GM10266 (cell line): ENCODE measurements around the gene SLC7A7.
"Not testable (repeated sequence)": the region's sequence is repeated elsewhere in the genome, so short reads cannot be mapped to it uniquely, and the experiment has no call there.

Experiments used
- DNase-seq: peaks from one replicate; pipeline ENCODE4 v3.0.0; 2012; ENCODE audit errors: extremely low spot score
- TF ChIP-seq, protein P1 (sequence below): IDR thresholded peaks from 2 replicates; pipeline ENCODE4 v1.5.1; 2012; ENCODE audit warnings: mild to moderate bottlenecking, low read depth; ENCODE audit not compliant: control insufficient read depth, insufficient read depth; ENCODE audit errors: missing control alignments

The SLC7A7 gene

DNA sequence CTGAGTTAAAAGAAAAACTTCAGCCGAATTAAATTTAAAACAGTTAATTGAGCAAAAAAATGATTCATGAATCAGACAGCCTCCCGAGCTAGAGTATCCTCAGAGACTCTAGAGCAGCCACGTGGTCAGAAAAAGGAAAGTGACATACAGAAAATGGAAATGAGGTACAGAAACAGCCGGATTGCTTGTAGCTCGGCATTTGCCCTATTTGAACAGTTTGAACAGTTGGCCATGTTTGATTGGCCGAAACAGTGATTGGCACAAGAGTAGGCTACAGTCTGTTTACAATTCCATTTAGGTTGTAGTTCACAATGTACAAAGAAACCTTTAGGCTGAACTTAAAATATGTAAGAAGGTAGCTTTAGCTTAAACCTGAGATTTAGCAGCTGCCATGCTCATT is 61.6 kb downstream of the SLC7A7 start:
- TF ChIP-seq, protein P1, sequence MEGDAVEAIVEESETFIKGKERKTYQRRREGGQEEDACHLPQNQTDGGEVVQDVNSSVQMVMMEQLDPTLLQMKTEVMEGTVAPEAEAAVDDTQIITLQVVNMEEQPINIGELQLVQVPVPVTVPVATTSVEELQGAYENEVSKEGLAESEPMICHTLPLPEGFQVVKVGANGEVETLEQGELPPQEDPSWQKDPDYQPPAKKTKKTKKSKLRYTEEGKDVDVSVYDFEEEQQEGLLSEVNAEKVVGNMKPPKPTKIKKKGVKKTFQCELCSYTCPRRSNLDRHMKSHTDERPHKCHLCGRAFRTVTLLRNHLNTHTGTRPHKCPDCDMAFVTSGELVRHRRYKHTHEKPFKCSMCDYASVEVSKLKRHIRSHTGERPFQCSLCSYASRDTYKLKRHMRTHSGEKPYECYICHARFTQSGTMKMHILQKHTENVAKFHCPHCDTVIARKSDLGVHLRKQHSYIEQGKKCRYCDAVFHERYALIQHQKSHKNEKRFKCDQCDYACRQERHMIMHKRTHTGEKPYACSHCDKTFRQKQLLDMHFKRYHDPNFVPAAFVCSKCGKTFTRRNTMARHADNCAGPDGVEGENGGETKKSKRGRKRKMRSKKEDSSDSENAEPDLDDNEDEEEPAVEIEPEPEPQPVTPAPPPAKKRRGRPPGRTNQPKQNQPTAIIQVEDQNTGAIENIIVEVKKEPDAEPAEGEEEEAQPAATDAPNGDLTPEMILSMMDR = no peak
- no peak for DNase-seq

DNA sequence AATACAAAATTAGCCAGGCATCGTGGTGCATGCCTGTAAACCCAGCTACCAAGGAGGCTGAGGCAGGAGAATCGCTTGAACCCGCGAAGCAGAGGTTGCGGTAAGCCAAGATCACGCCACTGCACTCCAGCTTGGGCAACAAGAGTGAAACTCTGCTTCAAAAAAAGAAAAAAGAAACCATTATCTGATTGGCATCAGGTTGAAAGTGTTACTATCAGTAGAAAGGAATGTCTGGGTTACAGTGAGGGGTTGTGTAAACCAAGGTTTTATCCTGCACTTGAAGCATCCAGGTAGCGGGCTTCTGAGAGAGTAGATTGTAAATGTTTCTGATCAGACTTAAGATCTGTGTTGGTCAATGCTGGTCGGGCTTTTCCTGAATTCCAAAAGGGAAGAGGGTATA is 62.8 kb downstream of the SLC7A7 start:
- TF ChIP-seq, protein P1 = no peak

DNA sequence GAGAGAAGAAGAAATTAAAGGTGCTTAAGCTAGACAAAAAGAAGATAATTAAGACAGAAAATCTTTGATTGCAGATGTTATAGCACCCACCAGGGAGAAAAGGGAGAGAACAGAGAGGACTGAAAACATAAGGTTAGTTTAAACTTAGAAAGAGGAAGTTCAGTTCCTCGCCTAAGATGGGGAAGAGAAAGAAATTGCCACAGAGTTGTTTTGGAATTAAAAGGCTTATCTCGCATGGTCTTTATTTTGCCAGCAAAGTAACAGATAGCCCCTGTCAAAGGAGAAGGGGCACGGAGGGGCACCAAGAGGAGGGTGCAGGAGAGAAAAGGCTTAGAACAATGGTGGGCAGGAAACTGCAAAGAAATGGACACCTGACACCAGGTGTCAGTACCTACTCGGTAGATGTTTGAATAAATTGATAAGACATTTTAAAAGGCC is 66.6 kb downstream of the SLC7A7 start:
- peak; percentile 30 for DNase-seq
- TF ChIP-seq, protein P1 = no peak

More for the DNA sequence above, 62.8 kb downstream of the SLC7A7 start:
- DNase-seq = no peak

DNA sequence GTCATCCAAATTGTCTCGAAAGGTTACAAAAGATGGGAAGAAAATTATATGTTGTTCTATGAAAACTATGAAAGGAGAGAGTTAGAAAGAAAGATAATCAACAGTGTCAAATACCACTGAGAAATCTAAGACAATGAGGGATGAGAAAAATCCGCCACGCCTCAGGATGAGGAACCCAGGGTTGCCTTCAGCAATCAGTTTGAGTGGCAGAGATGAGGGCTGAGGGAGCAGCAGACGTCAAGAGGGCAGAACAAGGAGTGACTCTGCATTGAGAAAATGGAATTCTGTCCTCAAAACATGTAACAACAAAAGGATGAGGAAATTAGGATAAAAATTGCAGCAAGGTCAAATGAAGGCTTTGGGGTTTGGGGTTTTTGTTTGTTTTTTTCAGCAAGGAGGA is 67.0 kb downstream of the SLC7A7 start:
- TF ChIP-seq, protein P1 = no peak
- DNase-seq = no peak

DNA sequence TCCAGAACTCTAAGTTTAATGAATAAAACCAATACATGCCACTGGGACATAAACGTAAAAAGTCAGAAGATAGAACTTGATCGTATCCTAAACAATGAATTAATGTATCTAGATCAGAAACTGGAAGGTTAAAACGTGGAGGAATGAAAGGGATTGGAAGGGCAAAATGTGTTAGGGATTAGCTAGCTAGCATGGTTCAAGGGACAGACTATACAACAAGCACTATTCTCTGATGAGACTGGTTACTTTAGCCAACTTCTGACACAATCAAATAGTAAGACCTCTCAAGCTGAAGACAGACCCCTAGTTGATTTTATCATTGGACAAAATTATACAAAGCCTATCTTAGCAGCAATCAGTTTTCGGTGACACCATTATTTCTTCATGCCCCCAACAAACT is 67.5 kb downstream of the SLC7A7 start:
- no peak for DNase-seq
- TF ChIP-seq, protein P1 = no peak

DNA sequence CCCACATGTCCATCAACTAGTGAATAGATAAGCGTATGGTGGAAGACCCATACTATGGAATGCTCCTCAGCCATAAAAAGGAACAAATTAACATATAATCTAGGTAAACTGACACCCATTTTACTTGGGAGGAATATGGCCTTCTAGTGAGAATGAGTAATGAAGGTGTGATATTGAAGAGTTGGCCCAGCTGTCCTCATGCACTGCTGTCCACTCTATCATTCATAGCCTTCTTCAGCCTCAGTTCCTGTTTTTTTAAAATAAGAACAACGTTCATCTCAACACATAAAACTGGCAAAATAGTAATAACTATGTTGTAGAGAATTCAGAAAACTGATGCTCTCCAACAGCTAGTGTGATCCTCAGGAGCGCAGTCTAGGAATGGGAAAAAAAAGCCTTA is 75.2 kb downstream of the SLC7A7 start:
- no peak for DNase-seq

DNA sequence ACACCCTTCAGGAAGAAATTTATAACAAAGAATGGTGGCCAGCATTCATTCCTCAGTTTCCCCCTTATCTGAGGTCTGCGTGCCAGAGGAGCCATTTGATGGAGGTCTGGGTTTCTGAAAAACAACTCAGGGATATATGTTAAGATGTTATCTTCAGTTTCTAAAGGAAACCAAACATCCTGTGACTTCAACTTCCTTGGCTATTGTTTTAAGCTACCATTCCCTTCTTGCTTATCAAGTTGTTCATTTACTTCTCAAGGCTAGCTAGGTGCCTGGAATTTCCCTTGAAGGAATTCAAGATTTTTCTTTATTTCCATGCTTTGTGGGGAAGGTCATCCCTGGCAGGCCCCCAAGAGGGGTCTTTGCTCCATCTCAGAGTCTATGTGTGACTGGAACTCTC is 75.8 kb downstream of the SLC7A7 start:
- TF ChIP-seq, protein P1 = no peak
- no peak for DNase-seq

More for the DNA sequence above, 75.2 kb downstream of the SLC7A7 start:
- TF ChIP-seq, protein P1 = no peak

DNA sequence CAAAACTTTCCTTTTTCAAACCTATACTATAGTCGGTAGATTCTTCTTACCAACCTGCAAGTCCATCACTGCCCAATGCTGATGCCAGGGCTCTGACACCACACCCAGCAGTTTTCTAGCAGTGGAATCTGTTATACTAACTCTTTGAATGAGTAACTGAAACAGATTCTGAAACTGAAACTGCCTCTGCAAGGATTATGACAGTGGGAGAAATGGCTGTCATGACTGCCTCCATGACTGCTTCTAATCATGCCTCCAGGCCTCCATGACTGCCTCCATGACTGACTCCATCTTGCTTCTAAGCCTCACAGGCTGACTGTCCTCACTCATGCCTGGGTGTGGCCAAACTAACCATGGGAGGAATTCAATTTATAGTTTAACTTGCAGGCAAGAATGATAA is 78.2 kb downstream of the SLC7A7 start:
- peak; percentile 52 for DNase-seq
- TF ChIP-seq, protein P1 = no peak

DNA sequence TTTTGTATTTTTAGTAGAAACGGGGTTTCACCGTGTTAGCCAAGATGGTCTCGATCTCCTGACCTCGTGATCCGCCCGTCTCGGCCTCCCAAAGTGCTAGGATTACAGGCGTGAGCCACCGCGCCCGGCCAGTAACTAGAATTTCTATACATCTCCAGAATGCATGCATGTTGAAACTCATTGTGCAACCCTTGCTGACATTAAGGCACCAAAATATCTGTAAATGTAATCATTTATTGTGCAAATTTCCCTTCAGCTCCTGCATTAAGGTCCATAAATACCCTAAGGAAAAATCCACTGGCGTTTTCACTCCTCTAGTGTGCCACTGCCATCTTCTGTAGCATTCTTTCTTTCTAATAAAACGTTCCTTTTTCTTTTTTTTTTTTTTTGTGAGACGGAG is 78.9 kb downstream of the SLC7A7 start:
- not testable (repeated sequence) for DNase-seq
